K562 (cell line): ENCODE measurements around the gene LRRC8E. TPM values are rescaled to one million over a fixed set of nuclear protein-coding genes. Genes with fewer than 3 reads are reported as not detected.

Source experiments
- ARHGAP35 ChIP-seq: fragments of 450-650 bp; IDR thresholded peaks from 2 replicates; pipeline ENCODE4 v1.6.1; 2018; ENCODE audit not compliant: partially characterized antibody
- CAMTA2 ChIP-seq: fragments of 250-450 bp; sonication (Bioruptor Pico); conservative IDR thresholded peaks from 2 replicates; pipeline ENCODE4 v1.5.1; 2022
- CBFB ChIP-seq: sonication (generic); formaldehyde crosslinking; IDR thresholded peaks from 2 replicates; pipeline ENCODE4 v1.4.0; 2020; ENCODE audit warnings: mild to moderate bottlenecking, missing genetic modification reagents
- CBX1 ChIP-seq: sonication (generic); IDR thresholded peaks from 2 replicates; pipeline ENCODE4 v1.6.1; 2016; ENCODE audit warnings: antibody characterized with exemption, low read depth, mild to moderate bottlenecking
- CBX2 ChIP-seq: fragments of 200-600 bp; sonication (generic); IDR thresholded peaks from one replicate; pipeline ENCODE4 v1.6.1; 2012; ENCODE audit warnings: mild to moderate bottlenecking, low read length, inconsistent platforms; ENCODE audit not compliant: insufficient read depth, poor library complexity, severe bottlenecking
- CEBPB ChIP-seq: fragments of 450-650 bp; IDR thresholded peaks from 2 replicates; pipeline ENCODE4 v1.6.1; 2016; ENCODE audit warnings: missing genetic modification characterization, missing compliant biosample characterization
- E2F3 ChIP-seq: fragments of 250-450 bp; sonication (Bioruptor Pico); IDR thresholded peaks from 2 replicates; pipeline ENCODE4 v1.4.0; 2020; ENCODE audit warnings: mild to moderate bottlenecking
- HDAC2 ChIP-seq: fragments of 450-650 bp; IDR thresholded peaks from 2 replicates; pipeline ENCODE4 v1.6.1; 2016; ENCODE audit warnings: mild to moderate bottlenecking
- HNRNPUL1 ChIP-seq: fragments of 200-400 bp; formaldehyde crosslinking; IDR thresholded peaks from 2 replicates; pipeline ENCODE4 v1.6.1; 2017; ENCODE audit warnings: low read length
- MBD2 ChIP-seq: sonication (generic); IDR thresholded peaks from 2 replicates; pipeline ENCODE4 v1.6.1; 2016; ENCODE audit warnings: low read depth, borderline replicate concordance
- NCOA4 ChIP-seq: fragments of 450-650 bp; IDR thresholded peaks from 2 replicates; pipeline ENCODE4 v1.6.1; 2018; ENCODE audit warnings: mild to moderate bottlenecking; ENCODE audit not compliant: partially characterized antibody
- NCOA6 ChIP-seq: fragments of 450-650 bp; IDR thresholded peaks from 2 replicates; pipeline ENCODE4 v1.6.1; 2017; ENCODE audit warnings: mild to moderate bottlenecking
- NR1H2 ChIP-seq: sonication (generic); formaldehyde crosslinking; IDR thresholded peaks from 2 replicates; pipeline ENCODE4 v1.4.0; 2020; ENCODE audit warnings: mild to moderate bottlenecking, missing genetic modification reagents
- NR4A1 ChIP-seq, 2 experiments: fragments of 250-450 bp in 1 of 2; fragments of 450-650 bp in 1 of 2; sonication (Bioruptor Pico) in 1 of 2; IDR thresholded peaks; 2 replicates each; pipeline versions ENCODE4 v1.4.0 to v1.6.1; 2016 to 2020; ENCODE audit warnings: mild to moderate bottlenecking in 2 of 2, missing compliant biosample characterization in 1 of 2, missing genetic modification characterization in 1 of 2, moderate library complexity in 1 of 2
- PML ChIP-seq: IDR thresholded peaks from 2 replicates; pipeline ENCODE4 v1.6.1; 2012; ENCODE audit warnings: low read length, inconsistent platforms
- POLR2AphosphoS2 ChIP-seq: IDR thresholded peaks from 2 replicates; pipeline ENCODE4 v1.6.1; 2012; ENCODE audit warnings: low read length, improper control_type of control experiment
- PTBP1 ChIP-seq: fragments of 200-400 bp; formaldehyde crosslinking; IDR thresholded peaks from 2 replicates; pipeline ENCODE4 v1.6.1; 2017; ENCODE audit warnings: low read depth, low read length
- PTTG1 ChIP-seq: fragments of 450-650 bp; IDR thresholded peaks from 2 replicates; pipeline ENCODE4 v1.6.1; 2016; ENCODE audit warnings: low read depth, mild to moderate bottlenecking, missing genetic modification characterization, missing compliant biosample characterization
- SOX6 ChIP-seq: fragments of 450-650 bp; IDR thresholded peaks from 2 replicates; pipeline ENCODE4 v1.6.1; 2014; ENCODE audit warnings: mild to moderate bottlenecking
- TAF9B ChIP-seq: fragments of 450-650 bp; IDR thresholded peaks from 2 replicates; pipeline ENCODE4 v1.6.1; 2018; ENCODE audit warnings: mild to moderate bottlenecking; ENCODE audit not compliant: partially characterized antibody
- TGIF2 ChIP-seq: sonication (generic); formaldehyde crosslinking; IDR thresholded peaks from 2 replicates; pipeline ENCODE4 v1.8.1; 2022; ENCODE audit warnings: mild to moderate bottlenecking, missing genetic modification reagents, moderate library complexity
- ZFP1 ChIP-seq: fragments of 450-650 bp; formaldehyde crosslinking; IDR thresholded peaks from 2 replicates; pipeline ENCODE4 v1.4.0; 2020; ENCODE audit warnings: mild to moderate bottlenecking, mixed read lengths
- ZNF174 ChIP-seq: fragments of 250-450 bp; sonication (Bioruptor Pico); IDR thresholded peaks from 2 replicates; pipeline ENCODE4 v1.4.0; 2020; ENCODE audit warnings: mild to moderate bottlenecking
- ZNF766 ChIP-seq: fragments of 200-800 bp; sonication (Bioruptor generic); conservative IDR thresholded peaks from 2 replicates; pipeline ENCODE4 v1.6.1; 2016; ENCODE audit warnings: missing genetic modification characterization, missing compliant biosample characterization
- polyA plus RNA-seq, 8 experiments: library from polyadenylated mRNA; depleted of rRNA in 4 of 8; stranded (reverse) in 5 of 8; unstranded in 3 of 8; fragments of >200 nt; fragmentation: Nextera tagmentation in 2 of 8; fragmentation: Illumina TruSeq in 1 of 8; extraction: Ambion mirVana in 2 of 8; extraction: Trizol in 1 of 8; gene quantifications; 2 replicates each; pipeline versions ENCODE4 v1.2.1 to v1.2.3, GENCODE V29; 2011 to 2014; ENCODE audit warnings: inconsistent platforms in 1 of 8, missing spikeins in 1 of 8
- total RNA-seq, 7 experiments: library from RNA; depleted of rRNA in 6 of 7; stranded (reverse); fragments of >200 nt in 6 of 7; fragmentation: Illumina TruSeq in 2 of 7; extraction: Trizol in 2 of 7; gene quantifications; 2 replicates each; pipeline versions ENCODE4 v1.2.1 to v1.2.3, GENCODE V29; 2011 to 2021; ENCODE audit warnings: low replicate concordance in 1 of 7
- TF ChIP-seq, protein P1 (sequence below): sonication (generic); formaldehyde crosslinking; IDR thresholded peaks from 2 replicates; pipeline ENCODE4 v1.8.1; 2023; ENCODE audit warnings: mild to moderate bottlenecking, missing genetic modification reagents

The LRRC8E gene
- total and polyA plus RNA-seq, 9 of the 15 experiments (the other 6 are each of a cell fraction or from before 2014, with no cell fraction given), result 0.08 to 5.7 (median 3.5) TPM; not detected in 1

DNA sequence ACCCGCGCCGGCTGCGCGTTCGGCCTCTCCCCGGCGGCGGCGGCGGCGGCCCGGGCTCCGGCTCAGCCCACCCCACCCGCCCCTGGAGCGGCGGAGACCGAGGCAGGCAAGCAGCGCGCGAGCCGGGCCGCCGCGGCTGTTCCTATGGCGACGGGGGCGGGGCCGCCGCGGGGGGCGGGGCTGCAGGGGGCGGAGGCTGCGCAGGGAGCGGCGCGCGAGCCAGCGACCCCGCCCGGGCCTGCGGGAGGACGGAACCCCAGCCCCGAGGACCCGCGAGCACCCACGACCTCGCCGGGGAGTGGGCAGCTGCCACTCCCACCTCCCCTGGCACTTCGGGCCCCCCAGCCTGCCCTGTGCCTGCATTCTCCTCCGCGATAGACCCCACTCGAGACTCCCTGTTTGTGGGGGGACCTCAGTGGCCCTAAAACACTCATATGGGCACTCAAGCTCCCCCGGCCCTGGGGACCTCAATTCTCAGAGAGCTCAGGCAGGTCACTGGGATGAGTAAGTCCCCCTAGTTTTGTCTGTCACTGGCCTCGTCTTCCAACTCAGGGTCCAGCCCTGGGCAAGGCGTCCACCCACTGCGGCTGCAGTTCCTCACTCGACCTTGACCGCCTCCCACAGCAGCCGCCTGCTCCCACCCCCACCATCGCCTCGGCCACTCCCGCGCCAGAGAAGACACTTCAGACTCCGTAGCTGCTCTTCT is 37.9 kb downstream of the LRRC8E start, which contains the start of gene CTXN1 (continued):
- no peak for TF ChIP-seq NR1H2 (CRISPR knock-in tag)
- no peak for TF ChIP-seq NR4A1 (CRISPR knock-in tag; IDR thresholded peaks at IDR 0.05)
- TF ChIP-seq NR4A1 (tag; IDR thresholded peaks at IDR 0.05), result no peak
- TF ChIP-seq TGIF2, result no peak
- TF ChIP-seq TAF9B, result no peak
- TF ChIP-seq HNRNPUL1, result no peak
- TF ChIP-seq NCOA4, result no peak
- TF ChIP-seq CBX1, result no peak
- TF ChIP-seq CBFB (CRISPR knock-in tag), result no peak
- TF ChIP-seq, protein P1, sequence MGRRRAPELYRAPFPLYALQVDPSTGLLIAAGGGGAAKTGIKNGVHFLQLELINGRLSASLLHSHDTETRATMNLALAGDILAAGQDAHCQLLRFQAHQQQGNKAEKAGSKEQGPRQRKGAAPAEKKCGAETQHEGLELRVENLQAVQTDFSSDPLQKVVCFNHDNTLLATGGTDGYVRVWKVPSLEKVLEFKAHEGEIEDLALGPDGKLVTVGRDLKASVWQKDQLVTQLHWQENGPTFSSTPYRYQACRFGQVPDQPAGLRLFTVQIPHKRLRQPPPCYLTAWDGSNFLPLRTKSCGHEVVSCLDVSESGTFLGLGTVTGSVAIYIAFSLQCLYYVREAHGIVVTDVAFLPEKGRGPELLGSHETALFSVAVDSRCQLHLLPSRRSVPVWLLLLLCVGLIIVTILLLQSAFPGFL, result no peak; the same call in 1 of the 2 replicates
- TF ChIP-seq ARHGAP35, result no peak
- no peak for TF ChIP-seq CEBPB (tag)
- no peak for TF ChIP-seq ZNF766
- no peak for TF ChIP-seq MBD2
- no peak for TF ChIP-seq ZNF174 (CRISPR knock-in tag)
- TF ChIP-seq HDAC2, result no peak
- TF ChIP-seq PTBP1, result no peak
- no peak for TF ChIP-seq CBX2
- TF ChIP-seq CAMTA2 (CRISPR knock-in tag), result no peak
- no peak for TF ChIP-seq NCOA6
- TF ChIP-seq ZFP1 (CRISPR knock-in tag), result no peak
- no peak for TF ChIP-seq E2F3 (CRISPR knock-in tag)
- no peak for TF ChIP-seq PTTG1
- no peak for TF ChIP-seq PML
- TF ChIP-seq SOX6, result no peak
- TF ChIP-seq POLR2AphosphoS2, result peak; percentile 98; the same call in 1 of the 2 replicates
